Ishikawa (cell line): ENCODE results near the gene GPR161.

Experiments
- CEBPB ChIP-seq: IDR thresholded peaks from 2 replicates; pipeline ENCODE4 v1.6.1; 2012
- EP300 ChIP-seq: IDR thresholded peaks from 2 replicates; pipeline ENCODE4 v1.6.1; 2012; ENCODE audit warnings: borderline replicate concordance
- TAF1 ChIP-seq: IDR thresholded peaks from 2 replicates; pipeline ENCODE4 v1.6.1; 2012; ENCODE audit warnings: low read depth, mild to moderate bottlenecking
- TEAD4 ChIP-seq: IDR thresholded peaks from 2 replicates; pipeline ENCODE4 v1.6.1; 2012
- YY1 ChIP-seq: IDR thresholded peaks from 2 replicates; pipeline ENCODE4 v1.6.1; 2012; ENCODE audit warnings: low read depth
- ZBTB7A ChIP-seq: IDR thresholded peaks from 2 replicates; pipeline ENCODE4 v1.6.1; 2012; ENCODE audit warnings: low read depth
- TF ChIP-seq, protein P1 (sequence below): IDR thresholded peaks from 2 replicates; pipeline ENCODE4 v1.6.1; 2012; ENCODE audit warnings: low read depth, mild to moderate bottlenecking
- TF ChIP-seq, protein P2 (sequence below): IDR thresholded peaks from 2 replicates; pipeline ENCODE4 v1.6.1; 2012

DNA sequence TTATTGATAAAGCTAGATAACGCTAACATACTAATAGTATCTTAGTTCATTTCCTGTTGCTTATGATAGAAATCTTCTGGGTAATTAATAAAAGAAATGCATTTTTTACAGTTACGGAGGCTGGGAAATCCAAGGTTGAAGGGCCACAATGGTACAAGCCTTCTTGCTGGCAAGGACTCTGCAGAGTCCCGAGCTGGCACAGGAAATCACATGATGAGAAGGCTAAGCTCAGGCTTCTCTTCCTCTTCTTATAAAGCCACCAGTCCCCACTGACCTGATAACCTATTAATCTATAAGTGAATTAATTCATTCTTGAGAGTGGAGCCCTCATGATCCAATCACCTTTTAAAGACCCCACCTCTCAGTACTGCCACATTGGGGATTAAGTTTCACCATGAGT lies 82.6 kb downstream of the GPR161 start:
- no peak for TF ChIP-seq EP300
- no peak for TF ChIP-seq YY1
- TF ChIP-seq TEAD4 = no peak
- TF ChIP-seq TAF1 = no peak
- TF ChIP-seq, protein P1, sequence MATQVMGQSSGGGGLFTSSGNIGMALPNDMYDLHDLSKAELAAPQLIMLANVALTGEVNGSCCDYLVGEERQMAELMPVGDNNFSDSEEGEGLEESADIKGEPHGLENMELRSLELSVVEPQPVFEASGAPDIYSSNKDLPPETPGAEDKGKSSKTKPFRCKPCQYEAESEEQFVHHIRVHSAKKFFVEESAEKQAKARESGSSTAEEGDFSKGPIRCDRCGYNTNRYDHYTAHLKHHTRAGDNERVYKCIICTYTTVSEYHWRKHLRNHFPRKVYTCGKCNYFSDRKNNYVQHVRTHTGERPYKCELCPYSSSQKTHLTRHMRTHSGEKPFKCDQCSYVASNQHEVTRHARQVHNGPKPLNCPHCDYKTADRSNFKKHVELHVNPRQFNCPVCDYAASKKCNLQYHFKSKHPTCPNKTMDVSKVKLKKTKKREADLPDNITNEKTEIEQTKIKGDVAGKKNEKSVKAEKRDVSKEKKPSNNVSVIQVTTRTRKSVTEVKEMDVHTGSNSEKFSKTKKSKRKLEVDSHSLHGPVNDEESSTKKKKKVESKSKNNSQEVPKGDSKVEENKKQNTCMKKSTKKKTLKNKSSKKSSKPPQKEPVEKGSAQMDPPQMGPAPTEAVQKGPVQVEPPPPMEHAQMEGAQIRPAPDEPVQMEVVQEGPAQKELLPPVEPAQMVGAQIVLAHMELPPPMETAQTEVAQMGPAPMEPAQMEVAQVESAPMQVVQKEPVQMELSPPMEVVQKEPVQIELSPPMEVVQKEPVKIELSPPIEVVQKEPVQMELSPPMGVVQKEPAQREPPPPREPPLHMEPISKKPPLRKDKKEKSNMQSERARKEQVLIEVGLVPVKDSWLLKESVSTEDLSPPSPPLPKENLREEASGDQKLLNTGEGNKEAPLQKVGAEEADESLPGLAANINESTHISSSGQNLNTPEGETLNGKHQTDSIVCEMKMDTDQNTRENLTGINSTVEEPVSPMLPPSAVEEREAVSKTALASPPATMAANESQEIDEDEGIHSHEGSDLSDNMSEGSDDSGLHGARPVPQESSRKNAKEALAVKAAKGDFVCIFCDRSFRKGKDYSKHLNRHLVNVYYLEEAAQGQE = no peak
- TF ChIP-seq CEBPB = no peak
- TF ChIP-seq, protein P2, sequence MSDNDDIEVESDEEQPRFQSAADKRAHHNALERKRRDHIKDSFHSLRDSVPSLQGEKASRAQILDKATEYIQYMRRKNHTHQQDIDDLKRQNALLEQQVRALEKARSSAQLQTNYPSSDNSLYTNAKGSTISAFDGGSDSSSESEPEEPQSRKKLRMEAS = no peak
- no peak for TF ChIP-seq ZBTB7A
